Activated naive CD4-positive, alpha-beta T cell treated with Interleukin-2 at 50 U/mL for 16 hours (primary cell): ENCODE data around the gene RBM41.
"Not testable (repeated sequence)": the region's sequence is repeated elsewhere in the genome, so short reads cannot be mapped to it uniquely, and the experiment has no call there.

Source experiments
- DNase-seq: peaks from one replicate; pipeline ENCODE4 v3.0.0-alpha.2; 2020

Gene RBM41

DNA sequence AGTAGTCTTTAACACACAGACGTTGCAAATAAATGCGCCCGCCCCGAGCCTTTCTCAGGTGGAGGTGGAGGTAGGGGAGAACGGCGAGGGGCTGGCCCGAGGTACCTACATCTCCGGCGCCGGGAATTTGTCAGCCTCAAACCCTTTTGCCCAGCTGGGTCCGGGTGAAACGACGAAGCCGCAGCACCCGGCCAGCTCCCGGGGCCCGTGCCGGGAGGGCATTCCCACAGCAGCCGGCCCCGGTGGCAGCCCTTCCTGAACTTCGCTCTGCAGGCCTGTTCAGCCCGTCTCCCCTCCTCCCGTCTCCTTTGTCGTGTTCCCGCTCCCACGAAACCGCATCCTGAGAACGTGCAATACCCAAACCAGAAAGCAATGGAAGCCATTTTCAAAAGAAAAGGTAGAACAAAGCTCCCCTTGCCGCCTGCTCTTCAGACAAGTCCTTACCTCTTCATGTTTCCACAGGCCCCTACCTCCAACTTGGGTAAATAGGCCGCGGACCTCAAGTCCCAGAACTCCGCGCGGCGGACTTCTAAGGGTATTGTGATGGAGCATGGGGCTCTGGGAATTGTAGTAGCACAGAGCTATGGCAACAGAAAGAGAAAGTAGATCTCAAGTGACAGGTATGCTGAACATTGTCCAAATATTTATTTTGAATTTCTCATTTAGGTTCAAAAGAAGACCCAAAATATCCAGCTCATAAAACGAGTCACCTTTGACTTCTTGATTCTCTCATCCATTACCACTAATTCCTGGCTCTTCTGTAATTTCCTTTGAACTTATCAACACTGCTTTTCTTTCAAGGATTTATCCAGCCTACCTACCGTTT is at the start of gene RBM41:
RBM41 (minus strand) TSS at position 501 of the 826 bp plus-strand sequence; CDS start at position 452, 49 bp downstream.
- DNase-seq, result peak; percentile 77

DNA sequence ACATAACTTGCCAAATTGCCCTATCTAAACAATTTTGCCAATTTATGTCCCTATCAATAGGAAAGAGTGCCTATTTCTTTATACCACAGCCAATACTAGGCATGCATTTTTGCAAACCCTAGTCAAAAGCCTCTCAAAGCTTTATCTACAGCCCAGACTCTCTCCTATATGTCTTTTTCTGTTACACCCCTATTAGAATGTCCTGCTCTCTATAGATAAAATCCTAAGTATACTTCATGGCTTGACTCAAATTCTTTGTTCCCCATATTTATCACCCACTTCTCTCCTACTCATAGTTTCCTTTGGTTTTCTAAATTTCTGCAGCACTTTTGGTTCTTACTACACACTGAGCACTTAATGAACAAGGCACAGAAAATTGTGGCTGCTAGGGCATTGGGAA is 49.6 kb upstream of the RBM41 start:
- no peak for DNase-seq

DNA sequence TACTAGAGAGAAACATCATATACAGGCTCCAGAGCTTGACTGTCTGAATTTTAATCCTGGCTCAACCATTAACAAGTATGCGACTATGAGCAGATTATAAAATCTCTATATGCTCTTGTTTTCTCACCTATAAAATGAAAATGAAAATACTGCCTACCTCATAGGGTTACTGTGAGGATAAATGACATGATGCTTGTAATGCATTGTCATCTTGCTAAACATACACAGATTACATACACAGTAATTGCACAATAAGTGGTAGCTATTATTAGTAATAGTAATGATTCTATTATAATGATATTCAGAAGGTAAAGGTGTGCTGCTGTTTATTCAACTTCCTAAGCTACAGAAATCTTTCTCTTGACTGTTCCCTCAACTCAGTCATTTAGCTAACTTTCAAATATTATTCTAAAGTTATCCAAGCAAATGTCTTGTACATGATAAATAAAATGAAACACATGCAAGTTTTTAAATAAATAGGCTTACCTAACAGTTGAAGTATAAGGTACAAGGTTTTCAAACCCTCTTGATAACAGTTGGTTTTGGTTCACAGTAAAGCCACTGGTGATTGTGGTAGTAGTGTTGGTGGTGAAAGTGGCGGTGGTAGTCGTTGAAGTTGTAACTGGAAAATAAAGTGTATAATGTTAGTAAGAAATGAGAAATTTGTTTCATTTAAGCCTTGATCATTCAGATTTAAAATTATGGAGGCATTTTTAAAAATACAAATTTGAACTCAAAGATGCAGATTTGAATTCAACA is 48.7 kb upstream of the RBM41 start:
- DNase-seq, result no peak

DNA sequence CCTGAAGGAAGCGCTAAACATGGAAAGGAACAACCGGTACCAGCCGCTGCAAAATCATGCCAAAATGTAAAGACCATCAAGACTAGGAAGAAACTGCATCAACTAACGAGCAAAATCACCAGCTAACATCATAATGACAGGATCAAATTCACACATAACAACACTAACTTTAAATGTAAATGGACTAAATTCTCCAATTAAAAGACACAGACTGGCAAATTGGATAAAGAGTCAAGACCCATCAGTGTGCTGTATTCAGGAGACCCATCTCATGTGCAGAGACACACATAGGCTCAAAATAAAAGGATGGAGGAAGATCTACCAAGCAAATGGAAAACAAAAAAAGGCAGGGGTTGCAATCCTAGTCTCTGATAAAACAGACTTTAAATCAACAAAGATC is 39.0 kb upstream of the RBM41 start:
- DNase-seq, result not testable (repeated sequence)

DNA sequence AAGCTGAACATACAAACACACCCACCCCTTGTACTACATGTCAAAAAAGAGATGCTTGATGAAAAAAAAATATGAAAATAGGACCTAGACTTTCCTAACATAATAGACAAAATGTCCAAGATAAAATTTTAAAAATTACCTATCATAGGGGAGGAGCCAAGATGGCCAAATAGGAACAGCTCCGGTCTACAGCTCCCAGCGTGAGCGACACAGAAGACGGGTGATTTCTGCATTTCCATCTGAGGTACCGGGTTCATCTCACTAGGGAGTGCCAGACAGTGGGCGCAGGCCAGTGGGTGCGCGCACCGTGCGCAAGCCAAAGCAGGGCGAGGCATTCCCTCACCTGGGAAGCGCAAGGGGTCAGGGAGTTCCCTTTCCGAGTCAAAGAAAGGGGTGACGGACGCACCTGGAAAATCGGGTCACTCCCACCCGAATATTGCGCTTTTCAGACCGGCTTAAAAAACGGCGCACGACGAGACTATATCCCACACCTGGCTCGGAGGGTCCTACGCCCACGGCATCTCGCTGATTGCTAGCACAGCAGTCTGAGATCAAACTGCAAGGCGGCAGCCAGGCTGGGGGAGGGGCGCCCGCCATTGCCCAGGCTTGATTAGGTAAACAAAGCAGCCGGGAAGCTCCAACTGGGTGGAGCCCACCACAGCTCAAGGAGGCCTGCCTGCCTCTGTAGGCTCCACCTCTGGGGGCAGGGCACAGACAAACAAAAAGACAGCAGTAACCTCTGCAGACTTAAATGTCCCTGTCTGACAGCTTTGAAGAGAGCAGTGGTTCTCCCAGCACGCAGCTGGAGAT is 37.2 kb upstream of the RBM41 start:
- DNase-seq, result not testable (repeated sequence)

DNA sequence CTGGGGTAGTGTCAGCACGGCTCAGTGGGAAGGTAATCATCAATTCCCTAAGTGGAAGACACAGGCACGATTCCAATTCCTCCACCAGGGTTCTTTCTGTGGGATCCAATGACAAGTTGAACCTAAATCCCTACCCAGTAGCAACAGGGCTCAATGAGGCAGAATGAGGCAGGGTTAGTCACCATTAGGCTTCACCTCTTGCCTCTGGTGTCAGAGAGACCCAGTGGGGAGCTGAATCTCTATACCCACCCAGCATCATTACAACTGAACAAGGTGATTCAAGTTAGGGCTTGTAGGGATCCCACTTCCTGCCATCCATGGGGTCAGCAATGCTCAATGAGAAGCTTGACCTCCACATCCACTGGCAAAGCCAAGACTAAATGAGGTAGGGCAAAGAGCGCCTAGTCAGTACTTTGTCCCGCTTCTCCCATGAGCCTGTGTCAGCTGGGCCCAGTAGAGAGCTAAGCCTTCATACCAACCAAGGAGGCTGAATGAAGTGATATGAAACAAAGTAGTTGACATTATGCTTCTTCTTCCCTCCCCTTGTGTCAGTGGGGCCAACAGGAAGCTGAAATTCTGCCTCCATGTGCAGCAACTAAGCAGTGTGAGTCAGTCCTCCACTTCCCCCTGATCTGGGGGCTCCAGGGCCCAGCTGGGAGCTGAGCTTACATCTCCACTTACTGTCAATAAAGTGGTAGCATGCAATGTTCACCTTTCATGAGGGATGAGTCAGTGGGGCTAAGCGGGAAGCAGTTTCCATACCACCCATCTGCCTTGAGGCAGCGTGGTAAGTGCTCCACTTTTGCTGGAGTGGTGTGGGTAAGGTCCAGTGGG is 36.4 kb upstream of the RBM41 start:
- DNase-seq, result peak; percentile 9

DNA sequence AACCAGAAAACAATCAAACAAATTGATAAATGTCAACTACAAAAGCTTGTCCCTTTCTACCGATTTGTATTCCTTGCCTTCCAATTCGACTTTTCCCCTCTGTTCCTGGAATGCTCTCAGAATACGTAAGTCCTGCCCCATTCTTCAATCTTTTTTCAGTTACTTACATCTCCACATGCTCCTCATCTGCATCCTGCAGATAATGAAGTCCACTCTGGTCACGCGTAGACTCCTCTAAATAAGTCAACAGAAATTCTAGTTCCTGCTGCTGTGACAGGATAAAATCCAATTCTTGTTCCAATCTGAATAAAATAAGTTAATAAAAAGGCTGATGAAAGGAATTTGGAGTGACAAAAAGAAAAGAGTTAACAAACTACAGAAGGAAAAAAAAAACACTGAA is 34.4 kb upstream of the RBM41 start:
- no peak for DNase-seq

DNA sequence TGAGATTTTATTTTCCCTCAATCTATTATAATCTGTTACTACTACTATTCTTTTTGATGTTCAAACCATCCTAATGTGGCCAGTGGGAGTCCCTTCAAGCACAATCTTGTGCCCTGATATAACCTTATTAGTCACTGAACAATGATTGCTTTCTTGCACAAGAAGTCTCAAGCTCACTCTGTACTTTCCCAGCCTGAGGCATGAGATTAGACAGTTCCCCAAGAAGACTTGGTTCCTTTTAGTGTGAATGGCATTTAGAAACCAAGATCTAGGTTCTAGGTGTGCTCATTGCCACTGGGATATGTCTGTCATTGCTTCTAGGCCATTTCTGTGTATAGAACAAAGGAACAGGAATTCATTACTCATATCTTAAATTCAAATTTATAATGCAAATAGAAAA is 28.0 kb upstream of the RBM41 start:
- DNase-seq, result no peak

DNA sequence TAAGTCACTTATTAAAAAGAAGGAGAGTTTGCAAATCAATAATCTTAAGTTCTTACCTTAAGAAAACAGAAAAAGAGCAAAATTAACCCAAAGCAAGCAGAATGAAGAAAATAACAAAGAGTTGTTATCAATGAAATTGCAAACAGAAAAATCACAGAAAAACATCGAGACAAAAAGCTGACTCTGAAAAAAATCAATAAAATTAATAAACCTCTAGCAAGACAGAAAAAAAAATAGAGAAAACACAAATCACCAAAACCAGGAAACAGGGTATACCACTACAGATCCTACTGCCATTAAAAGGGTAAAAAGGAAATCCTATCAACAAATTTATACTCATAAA is 17.3 kb upstream of the RBM41 start:
- DNase-seq, result no peak

DNA sequence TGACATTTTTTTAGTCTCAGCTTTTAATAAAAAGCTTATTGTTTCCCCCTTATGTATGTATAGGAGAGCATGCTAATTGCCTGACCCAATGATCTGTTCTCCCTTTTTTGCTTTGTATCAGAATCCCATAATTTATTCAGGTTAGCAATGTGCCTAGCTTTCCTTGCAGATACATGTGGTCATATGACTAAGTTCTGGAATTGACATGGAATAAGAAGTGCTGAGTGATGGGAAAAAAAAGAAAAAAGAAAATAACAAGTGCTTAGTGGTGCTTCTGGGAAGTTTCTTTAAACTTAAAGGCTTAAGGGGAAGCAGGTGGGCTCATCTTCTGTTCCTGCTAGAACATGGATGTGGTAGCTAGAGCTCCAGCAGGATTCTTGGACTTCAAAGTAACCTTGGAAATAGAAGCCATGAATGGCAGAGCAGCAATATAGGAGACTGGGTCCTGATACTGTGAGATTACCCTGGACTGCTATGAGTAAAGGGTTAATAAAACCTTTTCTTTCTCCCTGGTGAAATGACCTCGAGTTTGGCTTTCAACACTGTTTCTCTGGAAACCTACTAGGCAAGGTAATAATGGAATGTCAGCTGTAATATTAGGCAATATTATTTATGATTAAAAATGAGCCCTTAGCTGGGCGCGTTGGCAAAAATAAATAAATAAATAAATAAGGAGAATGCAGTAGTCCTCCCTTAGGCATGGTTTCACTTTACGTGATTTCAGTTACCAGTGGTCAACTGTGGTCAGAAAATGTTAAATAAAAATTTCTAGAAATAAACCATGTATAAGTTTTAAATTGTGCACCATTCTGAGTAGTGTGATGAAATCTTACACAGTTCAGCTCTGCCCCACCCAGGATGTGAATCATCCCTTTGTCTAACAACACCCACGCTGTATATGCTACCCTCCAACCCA is 16.7 kb upstream of the RBM41 start:
- DNase-seq, result peak; percentile 24

DNA sequence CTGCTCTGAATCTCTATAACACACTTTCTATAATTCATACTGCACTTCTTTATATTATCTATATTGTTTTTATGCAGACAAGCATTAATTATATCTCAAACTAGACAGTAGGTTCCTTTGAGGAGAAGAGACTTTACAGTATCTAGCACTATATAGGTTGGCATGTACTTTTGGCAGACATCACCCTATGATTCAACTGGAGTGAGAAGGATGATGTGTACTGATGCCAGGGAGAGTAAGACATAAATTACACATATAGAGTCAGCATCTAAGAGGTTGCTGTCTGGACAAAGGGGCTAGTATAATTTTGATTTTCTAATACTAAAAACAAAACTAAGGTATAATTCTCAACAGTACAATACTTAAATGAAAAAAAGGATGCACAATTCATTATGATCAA is 5.1 kb upstream of the RBM41 start:
- DNase-seq, result no peak

DNA sequence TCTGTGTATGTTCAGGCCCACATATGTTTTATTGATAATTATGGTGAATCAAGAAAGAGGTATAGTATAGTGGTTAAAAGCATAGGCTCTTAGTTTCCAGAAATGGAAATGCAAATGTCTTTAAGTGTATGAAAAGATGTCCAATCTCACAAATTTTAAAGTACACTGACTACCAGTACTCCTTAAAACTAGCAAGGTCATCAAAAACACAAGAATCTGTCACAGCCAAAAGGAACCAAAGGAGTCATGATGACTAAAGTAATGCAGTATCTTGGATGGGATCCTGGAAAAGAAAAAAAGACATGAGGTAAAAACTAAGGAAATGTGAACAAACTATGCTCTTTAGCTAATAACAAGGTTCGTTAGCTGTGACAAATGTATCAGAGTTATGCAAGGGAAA is 661 bp upstream of the RBM41 start:
- DNase-seq, result no peak

DNA sequence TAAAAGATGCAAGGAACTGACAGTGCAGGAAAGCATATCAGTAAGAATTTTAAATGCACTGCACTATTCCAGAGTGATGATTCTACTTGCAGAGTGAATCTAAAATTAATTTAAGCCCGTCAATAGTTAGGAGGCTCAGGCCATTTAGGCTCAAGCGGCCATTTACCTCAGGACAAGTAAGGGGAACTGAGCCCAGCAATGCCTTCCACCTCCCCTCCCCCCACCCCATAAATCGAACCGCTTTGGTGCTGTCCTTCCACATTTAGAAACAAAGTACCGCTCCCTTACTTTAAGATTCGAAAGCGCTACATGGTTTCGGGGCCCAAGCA is 665 bp downstream of the RBM41 start:
- no peak for DNase-seq

DNA sequence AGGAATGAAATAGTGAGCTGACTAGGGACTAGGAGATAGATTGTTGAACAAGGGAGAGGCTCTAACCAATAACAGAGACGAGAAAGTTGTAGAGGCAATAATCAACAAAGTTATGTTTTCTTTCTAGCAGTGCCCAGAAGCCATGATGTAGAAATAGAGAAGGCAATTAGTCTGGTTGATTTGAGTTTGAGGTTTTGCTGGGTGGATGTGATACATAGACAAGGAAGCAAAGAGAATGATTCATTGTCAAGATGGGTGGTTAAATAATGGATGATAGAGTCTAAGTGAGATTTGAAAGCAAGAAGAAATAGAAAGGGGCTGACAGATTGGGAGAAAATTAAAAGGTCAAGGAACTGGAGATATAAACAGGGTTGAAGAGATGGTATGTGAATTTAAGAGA is 11.2 kb downstream of the RBM41 start:
- DNase-seq, result no peak

DNA sequence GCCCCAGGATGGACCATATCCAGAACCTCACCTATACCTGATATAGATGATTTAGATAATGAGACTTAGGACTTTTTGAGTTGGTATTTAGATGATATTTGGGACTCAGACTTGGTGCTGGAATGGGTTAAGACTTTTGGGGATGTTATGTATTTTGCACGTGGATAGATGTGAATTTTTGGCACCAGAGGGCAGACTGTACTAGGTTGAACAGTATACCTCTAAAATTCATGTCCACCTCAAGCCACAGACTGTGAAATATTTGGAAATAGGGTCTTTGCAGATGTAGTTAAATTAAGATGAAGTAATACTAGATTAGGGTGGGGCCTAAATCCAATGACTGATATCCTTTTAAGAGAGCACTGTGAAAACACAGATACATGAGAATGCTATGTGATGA is 15.6 kb downstream of the RBM41 start:
- no peak for DNase-seq

DNA sequence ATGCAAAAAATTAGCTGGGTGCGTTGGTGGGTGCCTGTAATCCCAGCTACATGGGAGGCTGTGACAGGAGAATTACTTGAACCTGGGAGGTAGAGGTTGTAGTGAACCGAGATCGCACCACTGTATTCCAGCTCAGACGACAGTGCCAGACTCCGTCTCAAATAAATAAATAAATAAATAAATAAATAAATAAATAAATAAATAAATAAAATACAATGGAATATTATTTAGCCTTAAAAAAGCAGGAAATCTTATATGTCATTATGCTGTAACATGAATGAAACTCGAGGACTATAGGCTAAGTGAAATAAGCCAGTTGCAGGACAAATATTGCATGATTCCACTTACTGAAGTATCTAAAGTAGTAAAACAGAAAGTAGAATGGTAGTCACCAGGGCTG is 42.5 kb downstream of the RBM41 start:
- DNase-seq, result no peak

DNA sequence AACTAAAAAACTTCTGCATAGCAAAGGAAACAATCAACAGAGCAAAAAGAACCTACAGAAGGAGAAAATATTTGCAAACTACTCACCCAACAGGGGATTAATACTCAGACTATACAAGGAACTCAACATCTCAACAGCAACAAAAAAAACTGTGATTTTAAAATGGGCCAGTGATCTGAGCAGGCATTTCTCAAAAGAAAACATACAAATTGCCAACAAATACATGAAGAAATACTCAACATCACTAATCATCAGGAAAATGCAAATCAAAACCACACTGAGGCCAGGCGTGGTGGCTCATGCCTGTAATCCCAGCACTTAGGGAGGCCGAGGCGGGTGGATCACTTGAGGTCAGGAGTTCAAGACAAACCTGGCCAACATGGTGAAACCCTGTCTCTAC is 60.9 kb downstream of the RBM41 start:
- DNase-seq, result not testable (repeated sequence)

DNA sequence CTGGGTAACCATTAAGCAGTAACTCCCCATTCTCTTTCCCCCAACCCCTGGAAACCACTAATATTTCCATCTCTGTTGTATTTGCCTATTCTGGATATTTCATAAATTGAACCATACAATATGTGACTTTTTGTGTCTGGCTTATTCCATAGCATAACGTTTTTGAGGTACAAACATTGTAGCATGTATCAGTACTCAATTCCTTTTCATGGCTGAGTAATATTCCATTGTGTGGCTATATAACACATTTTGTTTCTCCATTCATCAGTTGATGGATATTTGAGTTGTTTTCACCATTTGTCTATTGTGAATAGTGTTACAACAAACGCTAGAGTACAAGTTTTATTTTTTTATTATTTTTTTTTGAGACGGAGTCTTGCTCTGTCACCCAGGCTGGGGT is 63.6 kb downstream of the RBM41 start:
- DNase-seq, result no peak

DNA sequence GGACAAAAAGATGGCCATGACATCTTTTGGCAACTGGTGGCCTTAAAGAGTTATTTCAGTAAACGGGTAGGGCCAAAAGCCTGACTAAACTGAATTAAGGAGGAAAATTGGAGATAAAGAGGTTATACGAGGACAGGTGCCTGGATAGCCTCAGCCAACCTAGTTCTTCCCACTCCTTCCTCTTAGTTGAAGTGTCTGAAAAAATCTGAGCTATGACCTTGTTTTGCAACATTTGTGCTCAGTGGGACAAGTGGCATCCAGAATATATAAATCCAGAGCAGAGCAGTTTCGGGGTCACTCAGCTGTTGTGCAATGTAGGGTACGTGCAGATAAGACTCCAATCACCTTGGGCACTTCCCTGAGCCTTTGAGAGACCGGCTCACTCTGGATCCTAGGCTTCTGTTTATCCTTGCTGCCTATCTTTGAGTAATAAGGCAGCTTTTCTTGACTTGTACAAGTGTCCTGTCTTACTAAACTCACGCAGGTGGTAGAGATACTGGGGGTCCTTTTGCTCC is 68.4 kb downstream of the RBM41 start:
- no peak for DNase-seq

DNA sequence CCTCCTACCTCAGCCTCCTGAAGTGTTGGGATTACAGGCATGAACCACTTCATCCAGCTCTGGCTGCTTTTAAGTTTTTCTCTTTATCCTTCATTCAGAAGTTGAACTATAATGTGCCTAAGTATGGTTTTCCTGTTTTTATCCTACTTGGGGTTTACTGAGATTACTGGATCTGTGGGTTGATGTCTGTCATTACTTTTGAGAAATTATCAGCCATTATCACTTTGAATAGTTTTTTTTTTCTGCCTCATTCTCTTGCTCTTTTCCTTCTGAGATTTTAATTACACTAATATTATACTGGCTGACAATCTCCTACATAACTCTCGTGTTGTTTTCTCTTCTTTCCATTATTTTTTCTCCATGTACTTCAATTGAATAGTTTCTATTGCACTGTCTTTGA is 71.0 kb downstream of the RBM41 start:
- no peak for DNase-seq

DNA sequence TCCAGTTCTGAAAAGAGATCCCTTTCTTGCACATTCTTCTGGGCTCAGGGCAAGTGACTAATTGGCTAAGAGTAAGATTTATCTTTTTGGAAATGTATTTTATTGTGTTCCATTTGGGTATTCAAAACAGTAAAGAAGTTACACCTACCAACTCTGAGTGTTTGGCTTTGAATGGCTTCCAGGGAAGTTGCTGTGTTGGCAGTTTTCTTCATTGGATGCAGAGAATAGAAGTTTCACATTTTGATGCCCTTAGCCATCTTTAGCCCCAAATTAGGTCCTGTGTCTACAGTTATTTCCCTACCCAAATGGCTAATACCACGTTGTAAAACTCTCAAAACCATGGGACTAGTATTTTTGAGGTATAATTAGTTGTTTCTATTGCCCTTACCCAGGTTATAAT is 88.9 kb downstream of the RBM41 start:
- no peak for DNase-seq

DNA sequence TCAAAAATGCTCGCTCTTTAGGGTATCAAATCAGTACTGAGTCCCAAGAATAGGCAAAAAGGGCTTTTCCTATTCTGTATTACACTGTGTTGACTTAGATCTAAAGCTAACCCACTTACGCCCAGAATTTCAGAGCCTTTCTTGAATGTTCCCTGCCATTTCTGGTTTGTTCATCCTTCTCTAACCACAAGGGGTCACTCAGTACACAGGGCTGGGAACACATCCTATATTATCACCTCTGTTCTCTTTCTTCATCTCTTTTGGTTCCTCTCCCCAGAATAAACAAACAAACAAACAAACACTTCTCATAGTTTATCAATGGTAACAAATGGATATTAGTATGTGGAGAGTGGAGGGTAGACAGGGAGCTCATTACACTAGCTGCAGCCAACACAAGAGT is 93.1 kb downstream of the RBM41 start:
- DNase-seq, result no peak
